Hindlimb muscle (tissue), 1 donor: ENCODE data around the gene PBXIP1. TPM values are rescaled to one million over a fixed set of nuclear protein-coding genes. Genes with fewer than 3 reads are reported as not detected.

Source experiments
- DNase-seq: peaks from one replicate; pipeline ENCODE4 v3.0.0-alpha.2; 2013
- polyA plus RNA-seq: library from polyadenylated mRNA; unstranded; fragments of 120-200 nt; gene quantifications from one replicate; pipeline ENCODE4 v1.2.1, GENCODE V29; 2013; ENCODE audit not compliant: insufficient read length

Gene PBXIP1
- polyA plus RNA-seq, result 175 TPM

- peak; percentile 92 for DNase-seq
Measured at GRCh38 chr1:154955718-154956543, at the start of gene PBXIP1. PBXIP1 (minus strand) TSS chr1:154956099; CDS start chr1:154953721, 2,378 bp downstream.

GRCh38 chr1:155005076-155006011 is 49.4 kb upstream of the PBXIP1 start:
- no peak for DNase-seq

- no peak for DNase-seq
Measured at GRCh38 chr1:155004352-155005075, 48.6 kb upstream of the PBXIP1 start.

GRCh38 chr1:155003766-155004351 is 48.0 kb upstream of the PBXIP1 start:
- DNase-seq, result peak; percentile 52

GRCh38 chr1:155003227-155003765 is 47.4 kb upstream of the PBXIP1 start:
- DNase-seq, result peak; percentile 48

GRCh38 chr1:155002464-155003226 is 46.7 kb upstream of the PBXIP1 start, which contains the start of gene ZBTB7B:
ZBTB7B (plus strand) TSS chr1:155002802; CDS start chr1:155014661, 11,859 bp downstream.
- DNase-seq, result peak; percentile 37

GRCh38 chr1:155001675-155002463 is 46.0 kb upstream of the PBXIP1 start:
- DNase-seq, result peak; percentile 99

GRCh38 chr1:155001425-155001674 is 45.5 kb upstream of the PBXIP1 start:
- no peak for DNase-seq

GRCh38 chr1:155000726-155001424 is 45.0 kb upstream of the PBXIP1 start:
- DNase-seq, result peak; percentile 92

GRCh38 chr1:155000411-155000725 is 44.5 kb upstream of the PBXIP1 start:
- no peak for DNase-seq

- DNase-seq, result peak; percentile 33
Measured at GRCh38 chr1:154999571-155000410, 43.9 kb upstream of the PBXIP1 start.

- DNase-seq, result peak; percentile 77
Measured at GRCh38 chr1:154998818-154999570, 43.1 kb upstream of the PBXIP1 start.

GRCh38 chr1:154998201-154998780 is 42.4 kb upstream of the PBXIP1 start:
- DNase-seq, result no peak

GRCh38 chr1:154996966-154997701 is 41.2 kb upstream of the PBXIP1 start:
- DNase-seq, result no peak

GRCh38 chr1:154995301-154995983 is 39.5 kb upstream of the PBXIP1 start:
- DNase-seq, result peak; percentile 44

- DNase-seq, result no peak
Measured at GRCh38 chr1:154994591-154994990, 38.7 kb upstream of the PBXIP1 start.

GRCh38 chr1:154994269-154994587 is 38.3 kb upstream of the PBXIP1 start:
- DNase-seq, result no peak
